Measurements from ENCODE around the gene RGS7.
"Not testable (repeated sequence)": the region's sequence is repeated elsewhere in the genome, so short reads cannot be mapped to it uniquely, and the experiment has no call there.

Gene RGS7

DNA sequence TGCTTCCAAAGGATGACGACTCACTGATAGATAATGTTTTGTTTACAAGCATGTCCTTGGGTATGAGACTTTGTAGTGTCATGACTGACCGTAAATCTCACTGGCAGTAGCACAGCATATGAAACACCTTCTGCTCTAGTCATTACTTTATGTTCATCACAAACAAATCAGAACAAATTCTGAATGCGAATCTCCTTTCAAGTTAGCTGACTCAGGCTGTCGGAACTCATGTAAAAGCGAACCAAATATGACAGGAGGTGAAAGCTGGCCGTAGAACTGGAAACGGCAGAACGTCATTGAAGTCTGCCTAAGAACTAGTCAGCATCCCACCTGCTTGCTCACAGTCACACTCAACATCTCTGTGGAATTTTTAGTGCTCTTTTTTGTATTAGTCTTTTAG is 143.9 kb downstream of the RGS7 start:
- DNase-seq (ENCODE audit: low spot score): no peak

- no peak for DNase-seq (ENCODE audit: low spot score)
These were observed 144.4 kb downstream of the RGS7 start for GRCh38 chr1:241212628-241213027.

DNA sequence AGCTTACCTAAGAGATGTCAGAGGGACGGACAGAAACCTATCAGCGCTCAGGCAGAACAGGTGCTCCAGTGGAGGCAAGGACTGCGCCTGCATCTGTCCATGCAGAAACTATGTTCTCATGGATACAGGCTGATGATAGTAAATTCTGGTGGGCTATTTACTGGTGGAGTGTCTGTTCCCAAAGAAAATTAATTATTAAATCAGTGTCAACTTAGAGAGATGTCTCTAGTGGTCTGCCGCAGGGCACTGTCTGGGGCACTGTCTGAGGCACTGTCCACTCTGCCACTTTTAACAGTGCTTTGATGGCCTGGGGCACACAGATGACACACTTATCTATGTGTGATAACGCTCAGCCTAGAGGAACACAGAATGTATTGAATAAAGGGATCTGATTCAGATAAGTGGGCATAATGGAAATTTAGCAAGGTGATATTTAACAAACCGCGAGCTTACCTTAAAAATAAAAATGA is 148.1 kb downstream of the RGS7 start:
- no peak for DNase-seq (ENCODE audit: low spot score)

GRCh38 chr1:241203817-241204216 is 153.2 kb downstream of the RGS7 start:
- DNase-seq (ENCODE audit: low spot score): no peak

DNA sequence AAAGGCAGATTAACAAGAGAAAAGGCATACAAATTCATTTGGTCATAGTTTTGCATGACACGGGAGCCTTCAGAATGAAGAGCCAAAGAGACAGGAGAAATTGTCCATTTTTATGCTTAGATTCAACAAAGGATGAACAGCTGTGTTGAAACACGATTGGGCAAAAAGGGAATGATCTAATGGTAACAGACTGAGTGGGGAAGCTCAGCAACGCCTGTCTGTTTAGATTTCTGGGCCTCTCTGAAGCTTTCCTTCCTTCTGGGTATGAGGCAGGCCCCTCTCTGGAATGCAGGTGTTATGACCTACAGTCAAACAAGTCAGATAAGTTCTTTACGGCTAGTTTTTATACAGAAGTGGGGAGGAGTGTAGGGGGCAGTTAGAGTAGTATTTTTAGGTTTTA is 154.6 kb downstream of the RGS7 start:
- no peak for DNase-seq (ENCODE audit: low spot score)

GRCh38 chr1:241186716-241187115 is 170.3 kb downstream of the RGS7 start:
- DNase-seq (ENCODE audit: low spot score): no peak

DNA sequence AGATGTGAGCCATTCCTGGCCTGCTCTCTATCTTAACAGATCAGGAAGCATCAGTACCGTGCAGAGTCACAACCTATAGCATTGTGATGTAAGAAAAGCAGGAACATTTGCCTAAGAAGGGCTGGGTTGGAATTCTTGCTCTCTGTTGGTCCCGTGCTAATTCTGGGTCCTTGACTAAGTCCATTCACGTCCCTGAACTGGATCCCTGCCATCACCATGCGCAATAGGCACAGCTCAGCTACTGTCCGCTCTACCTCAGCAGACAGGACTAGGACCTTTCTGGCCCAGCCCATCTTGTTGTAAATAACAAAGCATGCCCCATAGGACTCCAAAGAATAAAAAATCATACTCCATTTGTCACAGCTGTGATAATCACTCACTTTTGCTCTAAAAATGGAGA is 175.0 kb downstream of the RGS7 start:
- no peak for DNase-seq (ENCODE audit: low spot score)

DNA sequence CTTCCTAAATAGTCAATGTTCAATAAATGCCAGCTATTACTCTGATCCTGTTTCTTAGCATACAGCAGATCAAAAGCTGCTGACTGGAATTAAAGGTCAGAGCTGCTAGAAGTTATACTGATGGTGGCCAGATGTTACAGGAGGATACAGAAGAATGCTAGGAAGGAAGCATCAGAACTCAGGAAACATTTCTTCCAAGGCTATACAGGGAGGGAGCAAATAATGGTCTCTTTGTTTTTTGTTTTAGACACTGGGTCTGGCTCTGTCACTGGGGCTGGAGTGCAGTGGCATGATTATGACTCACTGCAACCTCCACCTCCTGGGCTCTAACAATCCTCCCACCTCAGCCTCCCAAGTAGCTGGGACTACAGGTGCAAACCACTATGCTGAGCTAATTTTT is 175.5 kb downstream of the RGS7 start:
- no peak for DNase-seq (ENCODE audit: low spot score)

- DNase-seq (ENCODE audit: low spot score): no peak
These were observed 176.4 kb downstream of the RGS7 start for GRCh38 chr1:241180569-241180968.

DNA sequence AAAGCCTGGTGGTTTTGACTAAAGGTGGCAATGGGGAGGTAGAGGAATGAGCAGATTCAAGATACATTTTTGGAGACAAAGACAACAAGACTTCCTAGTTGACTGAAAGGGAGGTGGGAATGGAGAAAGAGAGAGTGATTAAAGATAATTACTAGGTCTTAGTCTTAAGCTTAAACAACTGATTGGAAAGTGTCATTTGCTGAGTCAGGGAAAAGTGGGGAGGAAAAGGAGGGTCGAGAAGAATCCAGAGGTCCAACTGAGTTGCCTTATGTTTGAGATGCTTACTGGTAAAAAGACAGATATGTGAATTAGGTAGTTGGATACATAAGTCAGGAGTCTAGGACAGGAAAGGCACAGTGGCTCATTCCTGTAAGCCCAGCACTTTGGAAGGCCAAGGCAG is 179.3 kb downstream of the RGS7 start:
- no peak for DNase-seq (ENCODE audit: low spot score)

GRCh38 chr1:241172486-241172885 is 184.5 kb downstream of the RGS7 start:
- DNase-seq (ENCODE audit: low spot score): no peak

DNA sequence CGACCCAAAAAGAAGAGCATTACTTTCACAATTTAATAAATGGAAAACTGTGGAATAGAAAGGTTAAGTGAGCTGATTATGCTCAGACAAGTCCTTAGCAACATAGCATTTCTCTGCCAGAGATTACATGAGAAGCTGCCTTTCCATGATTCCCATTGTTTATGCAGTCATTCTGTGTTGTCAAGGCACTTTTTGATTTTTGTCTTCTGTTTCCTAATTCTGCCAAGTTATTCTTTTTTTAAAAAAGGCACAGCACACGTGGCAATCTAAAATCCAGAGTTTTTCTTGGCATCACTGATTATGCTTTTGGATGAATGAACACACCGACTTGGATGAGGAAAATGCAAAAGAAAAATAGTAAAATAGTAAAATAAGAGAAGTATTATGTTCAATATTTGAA is 185.0 kb downstream of the RGS7 start:
- DNase-seq (ENCODE audit: low spot score): no peak

GRCh38 chr1:241167121-241167630 is 189.8 kb downstream of the RGS7 start:
- no peak for DNase-seq (ENCODE audit: low spot score)

- DNase-seq (ENCODE audit: low spot score): no peak
These were observed 190.4 kb downstream of the RGS7 start for GRCh38 chr1:241166625-241167024.

GRCh38 chr1:241165256-241165655 is 191.7 kb downstream of the RGS7 start:
- not testable (repeated sequence) for DNase-seq (ENCODE audit: low spot score)

DNA sequence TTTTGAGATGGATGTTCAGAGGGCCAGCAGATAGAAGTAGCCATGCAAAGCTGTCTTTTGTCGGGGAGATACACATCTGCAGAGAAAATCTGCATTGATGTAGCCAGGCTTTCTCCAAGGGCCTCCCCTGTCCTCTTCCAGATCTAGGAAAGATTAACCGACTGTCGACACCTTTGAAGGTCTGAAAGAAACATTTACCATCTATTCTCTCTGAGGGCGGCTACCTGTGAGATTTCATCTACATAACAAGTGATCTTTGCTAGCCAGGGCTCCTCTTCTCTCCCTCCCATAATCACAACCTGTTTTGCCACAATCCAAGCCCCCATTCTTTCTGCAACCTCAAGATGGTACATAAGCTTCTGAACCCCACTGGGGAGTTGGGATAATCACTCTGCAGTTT is 193.6 kb downstream of the RGS7 start:
- DNase-seq (ENCODE audit: low spot score): peak; percentile 9

DNA sequence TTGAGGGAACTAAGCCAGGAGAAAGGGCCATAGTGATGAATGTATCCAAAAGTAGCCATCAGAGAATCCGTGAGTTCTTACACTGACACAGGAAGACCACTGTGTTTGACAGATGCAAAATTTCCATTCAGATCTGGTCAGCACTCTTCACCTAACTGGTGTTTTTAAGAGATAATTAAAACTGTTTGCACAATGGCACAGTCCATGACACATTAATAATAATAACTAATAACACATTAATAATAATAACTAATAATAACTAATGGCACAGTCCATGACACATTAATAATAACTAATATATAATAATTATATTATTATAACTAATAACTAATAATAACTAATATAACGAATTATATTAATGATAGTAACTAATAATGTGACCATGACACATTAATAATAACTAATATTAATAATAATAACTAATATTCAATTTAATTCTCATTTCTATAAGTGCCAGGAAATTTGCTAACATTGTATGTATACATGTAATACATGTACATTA is 195.8 kb downstream of the RGS7 start:
- no peak for DNase-seq (ENCODE audit: low spot score)

- no peak for DNase-seq (ENCODE audit: low spot score)
These were observed 199.6 kb downstream of the RGS7 start for GRCh38 chr1:241157435-241157834.

GRCh38 chr1:241156231-241156965 is 200.6 kb downstream of the RGS7 start:
- DNase-seq (ENCODE audit: low spot score): no peak

- DNase-seq (ENCODE audit: low spot score): no peak
These were observed 211.1 kb downstream of the RGS7 start for GRCh38 chr1:241145881-241146280.

DNA sequence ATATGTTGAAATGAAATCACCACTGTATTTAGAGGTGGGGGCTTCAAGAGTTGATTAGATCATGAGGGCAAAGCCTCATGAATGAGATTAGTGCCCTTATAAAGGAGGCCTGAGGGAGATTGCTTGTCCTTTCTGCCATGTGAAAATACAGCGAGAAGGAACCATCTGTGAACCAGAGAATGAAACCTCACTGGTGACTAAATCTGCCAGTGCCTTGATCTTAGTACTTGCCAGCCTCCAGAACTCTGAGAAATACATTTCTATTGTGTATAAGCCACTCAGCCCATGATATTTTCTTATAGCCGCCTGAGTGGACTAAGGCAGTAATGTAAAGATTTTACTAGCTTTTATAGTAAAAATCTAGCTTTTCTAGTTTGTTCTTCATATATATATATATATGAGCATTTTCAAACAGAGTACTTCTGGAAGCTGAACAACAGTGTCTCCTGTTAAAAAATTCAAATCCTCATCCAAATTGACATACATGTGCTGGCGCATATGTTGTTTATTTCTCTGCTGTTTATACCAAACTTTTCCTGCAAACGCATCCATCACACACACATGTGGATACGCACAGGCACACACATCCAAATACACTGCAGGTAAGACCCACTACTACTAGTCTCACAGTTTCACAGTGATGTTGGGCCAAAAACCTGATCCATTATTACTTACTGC is 213.1 kb downstream of the RGS7 start:
- DNase-seq (ENCODE audit: low spot score): no peak

GRCh38 chr1:241142493-241142892 is 214.5 kb downstream of the RGS7 start:
- no peak for DNase-seq (ENCODE audit: low spot score)

GRCh38 chr1:241141646-241142045 is 215.4 kb downstream of the RGS7 start:
- not testable (repeated sequence) for DNase-seq (ENCODE audit: low spot score)

Data from SK-N-DZ (cell line).